Osteocyte (in vitro differentiated cells): ENCODE measurements around the gene NDST4. TPM values are rescaled to one million over a fixed set of nuclear protein-coding genes. Genes with fewer than 3 reads are reported as not detected.

Source experiments
- DNase-seq: peaks from one replicate; pipeline ENCODE4 v3.0.0; 2021; ENCODE audit warnings: mixed read lengths; ENCODE audit not compliant: unreplicated experiment; ENCODE audit errors: extremely low spot score
- H3K27ac Mint-ChIP-seq: one replicate; pipeline ENCODE4 v1.8.0; 2021; ENCODE audit warnings: mild to moderate bottlenecking, mixed read lengths; ENCODE audit not compliant: unreplicated experiment
- H3K27me3 Mint-ChIP-seq: one replicate; pipeline ENCODE4 v1.8.0; 2021; ENCODE audit warnings: mixed read lengths; ENCODE audit not compliant: unreplicated experiment
- H3K36me3 Mint-ChIP-seq: one replicate; pipeline ENCODE4 v1.8.0; 2021; ENCODE audit warnings: mixed read lengths; ENCODE audit not compliant: unreplicated experiment
- H3K4me1 Mint-ChIP-seq: one replicate; pipeline ENCODE4 v1.8.0; 2021; ENCODE audit warnings: mixed read lengths; ENCODE audit not compliant: unreplicated experiment
- H3K4me3 Mint-ChIP-seq: one replicate; pipeline ENCODE4 v1.8.0; 2021; ENCODE audit warnings: mild to moderate bottlenecking, moderate library complexity, mixed read lengths; ENCODE audit not compliant: unreplicated experiment
- H3K9me3 Mint-ChIP-seq: one replicate; pipeline ENCODE4 v1.8.0; 2021; ENCODE audit warnings: mixed read lengths; ENCODE audit not compliant: unreplicated experiment
- total RNA-seq: library from RNA; stranded (reverse); gene quantifications from 2 replicates; pipeline ENCODE4 v1.2.1, GENCODE V29; 2021
- TF ChIP-seq, protein P1 (sequence below): fragments of 200-600 bp; sonication (generic); IDR thresholded peaks from 2 replicates; pipeline ENCODE4 v1.5.0; 2021; ENCODE audit warnings: antibody characterized with exemption, mild to moderate bottlenecking, moderate library complexity

Gene NDST4
- total RNA-seq, 1 donor from 2014 or later: 4.5 TPM

DNA sequence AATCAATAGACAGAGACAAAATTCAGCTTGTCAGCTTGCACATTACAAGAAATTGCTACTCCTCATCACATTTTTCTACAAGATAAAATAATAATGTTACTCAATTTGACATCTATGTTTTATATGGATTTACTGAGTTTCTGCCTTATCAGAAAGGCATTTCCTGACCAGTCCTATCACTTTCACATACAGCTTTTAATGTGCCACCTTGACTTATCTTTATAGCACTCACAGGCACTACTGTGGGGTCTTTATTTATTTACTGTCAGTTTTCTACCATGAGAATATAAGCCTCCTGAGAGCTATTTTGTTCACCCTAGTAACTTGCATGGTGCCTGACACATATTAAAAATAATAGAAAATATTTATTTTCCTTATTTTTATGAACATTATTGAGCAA lies 6.0 kb downstream of the NDST4 start:
- no peaks in the 10 kb centered on the region for H3K9me3 Mint-ChIP-seq
- H3K4me1 Mint-ChIP-seq: peaks cover 15% of the 10 kb centered on the region
- H3K27ac Mint-ChIP-seq: no peak overlapping the region
- no peaks in the 10 kb centered on the region for H3K36me3 Mint-ChIP-seq
- H3K27me3 Mint-ChIP-seq: no peaks in the 10 kb centered on the region
- TF ChIP-seq, protein P1, sequence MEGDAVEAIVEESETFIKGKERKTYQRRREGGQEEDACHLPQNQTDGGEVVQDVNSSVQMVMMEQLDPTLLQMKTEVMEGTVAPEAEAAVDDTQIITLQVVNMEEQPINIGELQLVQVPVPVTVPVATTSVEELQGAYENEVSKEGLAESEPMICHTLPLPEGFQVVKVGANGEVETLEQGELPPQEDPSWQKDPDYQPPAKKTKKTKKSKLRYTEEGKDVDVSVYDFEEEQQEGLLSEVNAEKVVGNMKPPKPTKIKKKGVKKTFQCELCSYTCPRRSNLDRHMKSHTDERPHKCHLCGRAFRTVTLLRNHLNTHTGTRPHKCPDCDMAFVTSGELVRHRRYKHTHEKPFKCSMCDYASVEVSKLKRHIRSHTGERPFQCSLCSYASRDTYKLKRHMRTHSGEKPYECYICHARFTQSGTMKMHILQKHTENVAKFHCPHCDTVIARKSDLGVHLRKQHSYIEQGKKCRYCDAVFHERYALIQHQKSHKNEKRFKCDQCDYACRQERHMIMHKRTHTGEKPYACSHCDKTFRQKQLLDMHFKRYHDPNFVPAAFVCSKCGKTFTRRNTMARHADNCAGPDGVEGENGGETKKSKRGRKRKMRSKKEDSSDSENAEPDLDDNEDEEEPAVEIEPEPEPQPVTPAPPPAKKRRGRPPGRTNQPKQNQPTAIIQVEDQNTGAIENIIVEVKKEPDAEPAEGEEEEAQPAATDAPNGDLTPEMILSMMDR: no peak
- no peak for DNase-seq
- H3K4me3 Mint-ChIP-seq: no peak overlapping the region

DNA sequence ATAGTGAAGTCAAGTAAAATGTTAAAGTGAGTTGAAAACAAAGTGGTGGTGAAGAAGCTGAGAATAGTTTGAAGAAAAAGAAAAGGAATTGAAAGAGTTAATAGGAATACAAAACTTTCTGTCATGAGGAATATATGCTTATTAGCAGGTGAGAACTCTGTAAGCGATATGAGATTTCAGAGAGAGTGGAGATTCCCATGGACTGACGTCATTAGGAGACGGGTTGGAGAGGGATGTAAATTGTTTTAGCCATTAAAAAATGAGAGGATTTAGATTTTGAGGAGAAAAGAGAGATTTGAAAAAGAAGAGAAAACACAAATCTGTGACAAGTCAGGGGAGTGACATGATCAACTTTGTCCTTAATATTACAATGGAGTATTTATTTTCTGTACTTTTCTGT lies 11.7 kb downstream of the NDST4 start:
- no peak for DNase-seq
- Mint-ChIP-seq H3K27ac (no peak overlapping the region), H3K4me1 (peaks cover 2% of the 10 kb centered on the region)

DNA sequence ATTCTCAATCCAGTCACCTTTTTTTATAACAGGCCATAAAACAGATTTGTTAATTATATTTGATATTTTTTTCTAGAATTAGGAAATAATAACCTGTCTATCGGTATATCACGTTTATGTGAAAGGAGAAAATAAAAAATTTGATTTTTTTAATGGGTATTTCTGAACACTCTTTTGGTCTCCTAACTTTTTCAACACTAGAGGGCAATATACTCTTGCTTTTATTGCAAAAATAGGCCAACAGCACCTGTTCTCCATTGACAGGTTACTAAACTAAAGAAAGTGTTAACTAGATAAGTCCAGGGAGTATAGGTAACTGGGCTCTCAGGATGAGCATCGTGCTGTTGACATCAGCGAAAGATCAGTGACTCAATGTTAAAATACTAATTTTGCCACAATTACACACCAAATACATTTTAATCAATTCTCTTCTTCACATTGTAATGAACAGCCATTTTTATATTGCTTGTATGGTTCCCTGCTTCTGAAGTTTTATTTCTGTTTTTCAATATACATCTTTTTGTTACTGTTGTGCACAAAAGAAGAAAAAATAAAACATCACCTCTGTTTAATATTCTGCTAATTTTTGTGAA lies 22.8 kb downstream of the NDST4 start:
- no peak for DNase-seq

More for the DNA sequence above, 11.7 kb downstream of the NDST4 start:
- H3K36me3 Mint-ChIP-seq: no peaks in the 10 kb centered on the region
- H3K9me3 Mint-ChIP-seq: no peaks in the 10 kb centered on the region
- H3K4me3 Mint-ChIP-seq: no peak overlapping the region
- TF ChIP-seq, protein P1: no peak
- no peaks in the 10 kb centered on the region for H3K27me3 Mint-ChIP-seq

DNA sequence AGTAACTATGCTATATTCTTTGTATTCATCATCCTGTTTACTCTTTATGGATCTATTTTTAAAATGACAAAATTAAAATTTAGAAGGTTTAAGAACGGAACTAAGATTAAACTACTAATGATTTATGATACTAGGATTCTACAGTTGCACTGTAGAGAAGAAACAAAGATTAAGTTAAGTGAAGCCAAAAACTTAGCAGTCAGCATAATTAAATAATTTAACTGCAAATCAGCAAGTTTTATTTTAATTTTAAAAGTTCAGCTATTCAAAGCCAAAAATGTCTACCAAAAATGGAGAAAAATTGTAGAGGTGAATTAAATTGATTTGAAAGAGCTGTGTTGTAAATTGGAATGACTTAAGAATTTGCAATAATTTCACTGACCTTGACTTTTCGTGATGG lies 30.8 kb downstream of the NDST4 start:
- no peak overlapping the region for H3K27ac Mint-ChIP-seq
- H3K36me3 Mint-ChIP-seq: peaks cover 5% of the 10 kb centered on the region
- peaks cover 6% of the 10 kb centered on the region for H3K4me1 Mint-ChIP-seq
- no peaks in the 10 kb centered on the region for H3K27me3 Mint-ChIP-seq
- peaks cover 6% of the 10 kb centered on the region for H3K9me3 Mint-ChIP-seq
- TF ChIP-seq, protein P1: no peak
- H3K4me3 Mint-ChIP-seq: no peak overlapping the region
- DNase-seq: no peak

More for the DNA sequence above, 22.8 kb downstream of the NDST4 start:
- Mint-ChIP-seq H3K4me1 (peaks cover 5% of the 10 kb centered on the region), H3K27me3 (no peaks in the 10 kb centered on the region), H3K9me3 (no peaks in the 10 kb centered on the region), H3K27ac (no peak overlapping the region), H3K36me3 (no peaks in the 10 kb centered on the region), H3K4me3 (no peak overlapping the region)
- TF ChIP-seq, protein P1: peak; percentile 85

DNA sequence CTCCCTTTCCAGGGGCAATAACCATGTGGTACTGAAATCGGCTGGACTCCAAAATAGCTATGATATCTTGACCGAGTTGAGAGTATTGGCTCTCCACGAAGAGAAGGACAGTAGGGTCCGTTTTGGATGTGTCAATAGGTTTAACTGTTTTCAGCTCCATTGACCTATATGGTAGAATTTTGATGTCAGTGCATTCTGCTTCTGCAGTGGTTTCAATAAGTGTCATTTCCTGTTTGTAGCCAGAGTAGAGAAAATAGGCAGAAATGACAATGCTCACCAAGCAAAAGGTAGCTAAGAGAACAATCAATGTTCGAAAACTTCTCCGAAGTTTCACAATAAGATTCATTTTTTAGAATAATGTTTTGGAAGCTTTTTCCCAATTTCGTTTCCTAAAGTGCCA lies 36.7 kb downstream of the NDST4 start:
- no peak overlapping the region for H3K27ac Mint-ChIP-seq
- peaks cover under 1% of the 10 kb centered on the region for H3K4me1 Mint-ChIP-seq
- no peak overlapping the region for H3K4me3 Mint-ChIP-seq
- no peaks in the 10 kb centered on the region for H3K36me3 Mint-ChIP-seq
- peaks cover 6% of the 10 kb centered on the region for H3K9me3 Mint-ChIP-seq
- H3K27me3 Mint-ChIP-seq: no peaks in the 10 kb centered on the region
- DNase-seq: no peak
- TF ChIP-seq, protein P1: no peak
